Mammary epithelial cell (primary cell): ENCODE results near the gene GUCD1.

Experiments used
- EZH2 ChIP-seq: IDR thresholded peaks from 2 replicates; pipeline ENCODE4 v1.6.1; 2012; ENCODE audit warnings: low read length, inconsistent platforms, borderline replicate concordance
- TF ChIP-seq, protein P1 (sequence below), 2 donors: IDR thresholded peaks in 1 of 2; conservative IDR thresholded peaks in 1 of 2; 2 replicates each; pipeline ENCODE4 v1.5.1; 2011 to 2012; ENCODE audit warnings: inconsistent platforms in 2 of 2, low read length in 2 of 2, mild to moderate bottlenecking in 2 of 2, control low read depth in 1 of 2, low read depth in 1 of 2; ENCODE audit not compliant: insufficient read depth in 1 of 2; ENCODE audit errors: extremely low read depth in 1 of 2

DNA sequence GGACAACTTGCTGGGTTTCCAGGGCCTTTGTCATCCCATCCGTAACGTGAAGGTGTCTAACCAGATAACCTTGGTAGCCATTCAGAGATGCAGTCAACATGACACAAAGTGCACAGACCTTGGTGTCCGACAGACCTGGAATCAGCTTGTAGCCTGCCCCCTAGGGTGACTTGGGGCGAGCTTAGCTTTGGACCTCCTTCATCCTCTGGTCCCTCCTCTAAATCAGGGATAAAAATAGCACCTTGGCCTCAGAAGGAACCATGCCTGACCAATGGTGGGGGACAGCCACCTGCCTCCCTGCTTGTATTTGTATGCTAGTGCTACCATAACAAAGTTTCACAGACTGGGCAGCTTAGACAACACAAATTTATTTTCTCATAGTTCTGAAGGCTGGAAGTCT, 4.5 kb upstream of the GUCD1 start:
- TF ChIP-seq, protein P1, sequence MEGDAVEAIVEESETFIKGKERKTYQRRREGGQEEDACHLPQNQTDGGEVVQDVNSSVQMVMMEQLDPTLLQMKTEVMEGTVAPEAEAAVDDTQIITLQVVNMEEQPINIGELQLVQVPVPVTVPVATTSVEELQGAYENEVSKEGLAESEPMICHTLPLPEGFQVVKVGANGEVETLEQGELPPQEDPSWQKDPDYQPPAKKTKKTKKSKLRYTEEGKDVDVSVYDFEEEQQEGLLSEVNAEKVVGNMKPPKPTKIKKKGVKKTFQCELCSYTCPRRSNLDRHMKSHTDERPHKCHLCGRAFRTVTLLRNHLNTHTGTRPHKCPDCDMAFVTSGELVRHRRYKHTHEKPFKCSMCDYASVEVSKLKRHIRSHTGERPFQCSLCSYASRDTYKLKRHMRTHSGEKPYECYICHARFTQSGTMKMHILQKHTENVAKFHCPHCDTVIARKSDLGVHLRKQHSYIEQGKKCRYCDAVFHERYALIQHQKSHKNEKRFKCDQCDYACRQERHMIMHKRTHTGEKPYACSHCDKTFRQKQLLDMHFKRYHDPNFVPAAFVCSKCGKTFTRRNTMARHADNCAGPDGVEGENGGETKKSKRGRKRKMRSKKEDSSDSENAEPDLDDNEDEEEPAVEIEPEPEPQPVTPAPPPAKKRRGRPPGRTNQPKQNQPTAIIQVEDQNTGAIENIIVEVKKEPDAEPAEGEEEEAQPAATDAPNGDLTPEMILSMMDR (conservative IDR thresholded peaks at IDR 0.05 in 1 of 2, IDR thresholded peaks at IDR 0.05 in 1 of 2; ENCODE audit: extremely low read depth in 1 of 2, insufficient read depth in 1 of 2, low read depth in 1 of 2, low read length in 2 of 2) = no peak
- no peak for TF ChIP-seq EZH2
